T-helper 2 cell (primary cell): ENCODE results near the gene HAP1.
A peak's percentile ranks its signal among the peaks of the same experiment; 100 is the strongest.
"Not testable (repeated sequence)": the region's sequence is repeated elsewhere in the genome, so short reads cannot be mapped to it uniquely, and the experiment has no call there.

Source experiments
- DNase-seq, 5 experiments: peaks; one replicate each; pipeline versions ENCODE4 v3.0.0 to v3.0.0-alpha.2; 2012 to 2022
- total RNA-seq, 2 donors: gene quantifications; one replicate each; lab custom pipeline; 2026; lab: John Stamatoyannopoulos, UW

The HAP1 gene
- total RNA-seq, result 0.81 to 0.94 reads per million in 2 donors

GRCh38 chr17:41734139-41734948, at the start of gene HAP1:
TSS of gene HAP1 (minus strand) at chr17:41734643. CDS start at chr17:41734634, 9 bp downstream.
- peak in 1 of 5 experiments; percentile 29 for DNase-seq

- DNase-seq, result no peak
Observed at GRCh38 chr17:41782142-41782541, 47.7 kb upstream of the HAP1 start.

GRCh38 chr17:41781404-41782110, 47.1 kb upstream of the HAP1 start:
- DNase-seq, result no peak

GRCh38 chr17:41779954-41780353, 45.5 kb upstream of the HAP1 start:
- no peak for DNase-seq

GRCh38 chr17:41777574-41778188, 43.2 kb upstream of the HAP1 start:
- DNase-seq, result no peak

GRCh38 chr17:41777157-41777573, 42.7 kb upstream of the HAP1 start:
- DNase-seq, result no peak

- DNase-seq, result not testable (repeated sequence)
Observed at GRCh38 chr17:41776262-41776900, 41.9 kb upstream of the HAP1 start.

GRCh38 chr17:41775394-41776226, 41.2 kb upstream of the HAP1 start:
- no peak for DNase-seq

- no peak for DNase-seq
Observed at GRCh38 chr17:41773731-41774193, 39.3 kb upstream of the HAP1 start.

GRCh38 chr17:41773190-41773588, 38.7 kb upstream of the HAP1 start:
- no peak for DNase-seq

- no peak for DNase-seq
Observed at GRCh38 chr17:41772586-41773189, 38.2 kb upstream of the HAP1 start.

GRCh38 chr17:41772218-41772585, 37.8 kb upstream of the HAP1 start:
- no peak for DNase-seq

- DNase-seq, result no peak
Observed at GRCh38 chr17:41771389-41772206, 37.2 kb upstream of the HAP1 start.

GRCh38 chr17:41769985-41770384, 35.5 kb upstream of the HAP1 start:
- DNase-seq, result no peak

- DNase-seq, result no peak
Observed at GRCh38 chr17:41769346-41769862, 35.0 kb upstream of the HAP1 start.

GRCh38 chr17:41768682-41769288, 34.3 kb upstream of the HAP1 start:
- DNase-seq, result no peak

GRCh38 chr17:41767324-41768042, 33.0 kb upstream of the HAP1 start:
- no peak for DNase-seq

- DNase-seq, result no peak
Observed at GRCh38 chr17:41766135-41766534, 31.7 kb upstream of the HAP1 start.

GRCh38 chr17:41763327-41763726, 28.9 kb upstream of the HAP1 start:
- no peak for DNase-seq
